Body of pancreas (tissue), 4 donors: ENCODE results near the gene ATP13A2. TPM values are rescaled to one million over a fixed set of nuclear protein-coding genes. Genes with fewer than 3 reads are reported as not detected.

Source experiments
- ATAC-seq: fragments of 150-250 bp; one replicate; pipeline ENCODE4 v1.9.1; 2016
- DNase-seq, 4 donors: peaks; one replicate each; pipeline ENCODE4 v3.0.0-alpha.2; 2019
- H3K27ac ChIP-seq, 4 donors: fragments of 200-600 bp; sonication (generic); 1 replicate in 3 of 4; 2 replicates in 1 of 4; pipeline versions ENCODE4 v1.5.1 to v1.6.1; 2016 to 2019; ENCODE audit warnings: mild to moderate bottlenecking in 1 of 4, mixed read lengths in 1 of 4, moderate library complexity in 1 of 4
- H3K27me3 ChIP-seq, 2 donors: fragments of 200-600 bp; sonication (generic); one replicate each; pipeline ENCODE4 v1.6.0; 2016; ENCODE audit warnings: mild to moderate bottlenecking in 1 of 2
- H3K36me3 ChIP-seq, 2 donors: fragments of 200-600 bp; sonication (generic); replicated peaks in 1 of 2; 2 replicates each; pipeline ENCODE4 v1.5.1; 2016; ENCODE audit warnings: low read depth in 2 of 2; ENCODE audit not compliant: insufficient read depth in 1 of 2
- H3K4me1 ChIP-seq: fragments of 200-600 bp; sonication (generic); one replicate; pipeline ENCODE4 v1.6.0; 2016
- H3K4me3 ChIP-seq, 2 donors: fragments of 200-600 bp; sonication (generic); 1 replicate in 1 of 2; 2 replicates in 1 of 2; pipeline ENCODE4 v1.5.1; 2016 to 2019
- H3K9me3 ChIP-seq, 3 donors: fragments of 200-600 bp; sonication (generic); 1 replicate in 2 of 3; 2 replicates in 1 of 3; pipeline ENCODE4 v1.5.1; 2016
- CTCF ChIP-seq, 7 experiments: fragments of 450-650 bp in 4 of 7; fragments of 200-600 bp in 3 of 7; sonication (generic) in 3 of 7; IDR thresholded peaks; one replicate each; pipeline ENCODE4 v1.5.1; 2016 to 2019; ENCODE audit warnings: antibody characterized with exemption in 7 of 7
- POLR2A ChIP-seq, 3 donors: fragments of 450-650 bp; IDR thresholded peaks; one replicate each; pipeline ENCODE4 v1.6.1; 2016; ENCODE audit warnings: antibody characterized with exemption in 3 of 3, mild to moderate bottlenecking in 2 of 3
- WGBS, 2 donors: methylation state at CpG; one replicate each; pipeline ENCODE4 v1.1.5; 2017; 5-methylcytosine and 5-hydroxymethylcytosine counted together
- intact Hi-C: fragments of 100-400 bp; cut with DNase I; formaldehyde crosslinking; loops from one replicate; pipeline ENCODE4 v1.15.1; 2023
- total RNA-seq, 2 donors: library from RNA; depleted of rRNA; stranded (reverse); fragments of >200 nt; gene quantifications; one replicate each; pipeline ENCODE4 v1.1.0, GENCODE V29; 2016

ATP13A2 gene
- total RNA-seq, 2 donors from 2014 or later, result 56.8 to 61.0 TPM

DNA sequence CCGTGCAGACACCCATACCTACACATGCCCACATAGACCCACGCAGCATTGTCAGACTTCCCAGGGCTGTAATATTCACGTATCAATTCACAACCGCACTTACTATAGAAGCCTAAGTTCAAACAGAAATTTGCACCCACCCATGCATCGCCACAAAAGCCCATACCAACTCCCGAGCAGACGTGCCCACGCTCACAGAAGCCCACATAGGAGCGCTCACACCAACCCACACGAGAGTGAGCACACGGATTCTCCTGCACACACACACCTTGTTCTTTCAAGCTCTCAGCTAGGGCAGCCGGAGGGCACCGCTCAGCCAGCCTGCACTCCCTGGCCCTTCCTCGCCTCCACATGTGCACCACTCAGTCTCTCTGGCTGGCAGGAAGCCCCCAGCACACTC is 35.9 kb downstream of the ATP13A2 start:
- intact Hi-C loops, result loop anchor here (10.0 kb wide), 1 partner anchor 49 kb away; no protein-coding TSS in a partner anchor
- 86 to 94% methylated on average over 14 of the region's 14 CpGs for WGBS, 2 donors
- DNase-seq, result no peak
- H3K27me3 ChIP-seq, result no peaks in the 10 kb centered on the region
- H3K36me3 ChIP-seq, result no peaks in the 10 kb centered on the region
- H3K4me1 ChIP-seq, result peaks cover 6% of the 10 kb centered on the region
- TF ChIP-seq POLR2A (IDR thresholded peaks at IDR 0.05) (no peak), CTCF (IDR thresholded peaks at IDR 0.05) (no peak)
- H3K27ac ChIP-seq, result no peak overlapping the region
- no peak overlapping the region for H3K4me3 ChIP-seq
- ATAC-seq, result no peak
- no peaks in the 10 kb centered on the region for H3K9me3 ChIP-seq

- H3K27me3 ChIP-seq, result no peaks in the 10 kb centered on the region
- intact Hi-C loops, result loop anchor here (10.0 kb wide), 1 partner anchor 50 kb away; no protein-coding TSS in a partner anchor
- H3K27ac ChIP-seq, result no peak overlapping the region
- WGBS, 2 donors, result 55 to 67% methylated on average over 9 to 14 of the region's 14 CpGs
- H3K9me3 ChIP-seq, result no peaks in the 10 kb centered on the region
- H3K4me1 ChIP-seq, result peaks cover under 1% of the 10 kb centered on the region
- DNase-seq (no peak), ATAC-seq (no peak)
- no peaks in the 10 kb centered on the region for H3K36me3 ChIP-seq
- TF ChIP-seq POLR2A (IDR thresholded peaks at IDR 0.05), result no peak
- TF ChIP-seq CTCF (IDR thresholded peaks at IDR 0.05), result no peak
- H3K4me3 ChIP-seq, result no peak overlapping the region
These were observed 36.5 kb downstream of the ATP13A2 start for GRCh38 chr1:16975211-16975610.

- no peak overlapping the region for H3K27ac ChIP-seq
- DNase-seq (no peak), ATAC-seq (no peak)
- 80 to 87% methylated on average over 8 to 9 of the region's 9 CpGs for WGBS, 2 donors
- no peak for TF ChIP-seq CTCF (IDR thresholded peaks at IDR 0.05)
- no peak for TF ChIP-seq POLR2A (IDR thresholded peaks at IDR 0.05)
- no peak overlapping the region for H3K4me3 ChIP-seq
- no peaks in the 10 kb centered on the region for H3K4me1 ChIP-seq
- H3K36me3 ChIP-seq, result peaks cover 0 to 4% of the 10 kb centered on the region in 2 donors
- H3K9me3 ChIP-seq, result no peaks in the 10 kb centered on the region
- no peaks in the 10 kb centered on the region for H3K27me3 ChIP-seq
- intact Hi-C loops, result loop anchor here (10.0 kb wide), 1 partner anchor 52 kb away; no protein-coding TSS in a partner anchor
These were observed 38.5 kb downstream of the ATP13A2 start for GRCh38 chr1:16973215-16973614.

GRCh38 chr1:16972189-16972895 is 39.4 kb downstream of the ATP13A2 start:
- TF ChIP-seq POLR2A (IDR thresholded peaks at IDR 0.05) (no peak), CTCF (IDR thresholded peaks at IDR 0.05) (no peak)
- H3K27me3 ChIP-seq, result no peaks in the 10 kb centered on the region
- WGBS, 2 donors, result 86 to 91% methylated on average over 8 to 11 of the region's 11 CpGs
- no peak overlapping the region for H3K4me3 ChIP-seq
- no peak overlapping the region for H3K27ac ChIP-seq
- H3K36me3 ChIP-seq, result peaks cover 0 to 4% of the 10 kb centered on the region in 2 donors
- DNase-seq, result no peak
- intact Hi-C loops, result loop anchor here (10.0 kb wide), 1 partner anchor 52 kb away; no protein-coding TSS in a partner anchor
- ATAC-seq, result no peak
- no peaks in the 10 kb centered on the region for H3K4me1 ChIP-seq
- no peaks in the 10 kb centered on the region for H3K9me3 ChIP-seq
